HCEC 1CT (cell line): ENCODE results near the gene BICDL2.
A peak's percentile ranks its signal among the peaks of the same experiment; 100 is the strongest.

Experiments used
- DNase-seq: peaks from one replicate; pipeline ENCODE4 v3.0.0-alpha.2; 2017

Gene BICDL2

GRCh38 chr16:3045758-3046640, 9.3 kb upstream of the BICDL2 start, which contains the start of gene MMP25:
TSS of gene MMP25 (plus strand) at chr16:3046561. CDS start at chr16:3046918, 357 bp downstream.
- DNase-seq, result no peak

DNA sequence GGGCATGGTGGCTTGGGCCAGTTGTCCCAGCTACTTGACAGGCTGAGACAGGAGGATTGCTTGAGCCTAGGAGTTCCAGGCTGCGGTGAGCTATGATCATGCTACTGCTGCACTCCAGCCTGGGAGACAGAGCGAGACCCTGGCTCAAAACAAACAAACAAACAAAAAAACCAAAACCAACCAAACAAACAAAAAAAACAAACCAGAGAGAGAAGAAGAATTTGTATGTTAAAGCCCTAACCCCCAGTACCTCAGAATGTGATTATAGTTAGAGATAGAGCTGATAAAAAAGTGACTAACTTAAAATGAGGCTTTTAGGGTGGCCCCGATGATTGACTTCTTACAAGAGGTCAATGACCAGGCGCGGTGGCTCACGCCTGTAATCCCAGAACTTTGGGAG, 8.0 kb upstream of the BICDL2 start:
- DNase-seq, result no peak

DNA sequence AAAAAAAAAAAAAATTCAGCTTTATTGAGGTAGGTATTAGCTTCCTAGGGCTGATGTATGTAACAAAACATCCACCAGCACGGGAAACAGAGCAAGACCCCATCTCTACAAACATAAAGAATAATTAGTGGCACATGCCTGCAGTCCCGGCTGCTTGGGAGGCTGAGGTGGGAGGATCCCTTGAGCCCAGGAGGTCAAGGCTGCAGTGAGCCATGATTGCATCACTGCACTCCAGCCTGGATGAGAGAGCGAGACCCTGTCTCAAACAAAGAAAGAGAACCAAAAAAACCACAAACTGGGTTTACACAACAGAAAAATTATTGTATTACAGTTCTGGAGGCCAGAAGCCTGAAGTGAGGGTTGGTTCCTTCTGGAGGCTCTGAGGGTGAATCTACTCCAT, 5.6 kb upstream of the BICDL2 start:
- DNase-seq, result no peak

DNA sequence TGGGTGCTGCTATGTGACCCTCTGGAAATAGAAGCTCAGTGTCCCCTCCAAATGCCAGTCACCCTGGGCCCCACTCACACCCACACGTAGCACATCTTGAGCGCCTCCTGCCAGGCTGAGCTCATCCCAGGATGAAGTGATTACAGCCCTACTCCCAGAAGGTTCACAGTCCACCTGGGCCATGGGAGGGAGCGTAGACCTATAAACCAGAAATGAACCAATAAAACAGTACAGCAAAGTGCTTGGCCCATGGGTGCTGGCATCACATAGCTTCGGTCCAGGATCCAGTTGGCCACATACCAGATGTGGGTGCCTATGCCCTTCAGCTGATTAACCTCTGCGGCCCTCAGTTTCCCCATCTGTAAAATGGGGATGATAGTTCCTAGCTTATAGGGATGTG, 2.2 kb upstream of the BICDL2 start:
- DNase-seq, result no peak

DNA sequence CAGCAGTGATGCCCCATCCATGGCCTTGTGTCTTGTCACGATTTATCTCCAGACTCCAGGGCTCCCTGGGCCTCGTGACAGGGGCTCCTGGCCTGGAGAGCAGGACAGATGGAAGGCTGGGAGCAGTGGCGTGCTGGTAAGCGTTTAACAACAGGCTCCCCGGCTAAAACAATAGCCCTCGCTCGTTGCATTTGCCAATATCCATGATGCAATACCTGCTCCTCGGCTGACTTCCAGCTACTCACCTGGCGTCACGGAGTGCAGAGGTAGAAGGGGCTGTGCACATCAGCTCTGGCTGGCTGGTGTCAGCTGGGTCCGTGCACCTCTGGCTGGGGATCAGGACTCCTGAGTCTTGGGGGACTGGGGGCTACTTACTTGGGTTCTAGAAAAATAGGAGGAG, 1.5 kb upstream of the BICDL2 start:
- no peak for DNase-seq

DNA sequence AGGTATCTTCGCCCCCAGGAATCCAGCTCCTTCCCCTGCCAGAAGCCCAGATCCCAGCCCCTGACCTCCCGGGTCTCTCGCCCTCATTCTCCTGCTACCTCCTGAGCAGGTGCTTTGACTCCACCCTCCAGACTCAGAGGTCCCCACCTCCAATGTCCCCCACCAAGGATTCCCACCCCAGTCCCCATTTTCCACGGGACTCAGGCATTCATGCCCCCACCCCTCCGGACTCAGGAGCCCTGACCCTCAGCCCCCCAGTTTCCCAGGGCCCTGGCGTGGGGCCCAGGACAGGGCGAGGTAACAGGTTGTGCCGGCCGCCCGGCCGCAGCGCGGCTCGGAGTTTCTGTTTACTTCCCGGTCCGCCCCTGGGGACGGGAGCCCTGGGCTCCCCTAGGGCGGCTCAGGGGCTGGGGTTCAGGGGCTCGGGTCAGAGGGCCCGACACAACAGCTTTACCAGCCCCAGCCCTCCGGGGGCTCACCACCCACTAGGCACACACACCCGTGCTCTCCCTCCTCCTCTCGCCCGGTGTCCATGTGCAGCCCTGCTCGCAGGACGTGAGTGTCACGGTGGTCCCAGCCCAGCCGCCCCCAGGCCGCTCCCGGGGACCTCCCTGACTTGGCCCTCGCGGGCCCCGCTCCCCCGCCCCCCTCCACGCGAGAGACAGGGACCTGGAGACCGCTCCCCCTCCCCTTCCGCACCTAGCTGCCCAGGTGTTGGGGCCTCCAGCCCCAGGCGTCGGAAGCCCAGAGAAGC, 595 bp downstream of the BICDL2 start:
- DNase-seq, result no peak

GRCh38 chr16:3035289-3035971, 1.3 kb downstream of the BICDL2 start:
- no peak for DNase-seq

DNA sequence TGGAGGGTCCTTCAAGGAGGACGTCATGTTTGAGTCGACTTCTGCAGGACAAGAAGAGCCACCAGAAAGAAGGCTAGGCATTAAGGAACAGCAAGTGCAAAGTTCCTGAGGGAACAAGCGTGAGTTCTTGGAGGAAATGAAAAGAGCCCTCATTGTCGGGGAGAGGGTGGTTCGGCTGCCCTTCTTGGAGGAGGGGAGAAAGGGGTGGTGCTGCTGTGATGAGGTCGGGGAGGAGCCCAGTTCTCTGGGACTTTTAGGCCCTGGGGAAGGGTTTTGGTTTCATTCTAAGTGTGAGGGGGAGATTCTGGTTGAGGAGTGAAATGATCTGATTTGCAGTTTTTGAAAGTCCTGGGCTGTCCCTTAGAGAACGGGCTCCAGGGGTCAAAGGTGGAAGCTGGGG, 4.1 kb downstream of the BICDL2 start:
- DNase-seq, result no peak

GRCh38 chr16:3030222-3031212, 6.2 kb downstream of the BICDL2 start:
- no peak for DNase-seq

DNA sequence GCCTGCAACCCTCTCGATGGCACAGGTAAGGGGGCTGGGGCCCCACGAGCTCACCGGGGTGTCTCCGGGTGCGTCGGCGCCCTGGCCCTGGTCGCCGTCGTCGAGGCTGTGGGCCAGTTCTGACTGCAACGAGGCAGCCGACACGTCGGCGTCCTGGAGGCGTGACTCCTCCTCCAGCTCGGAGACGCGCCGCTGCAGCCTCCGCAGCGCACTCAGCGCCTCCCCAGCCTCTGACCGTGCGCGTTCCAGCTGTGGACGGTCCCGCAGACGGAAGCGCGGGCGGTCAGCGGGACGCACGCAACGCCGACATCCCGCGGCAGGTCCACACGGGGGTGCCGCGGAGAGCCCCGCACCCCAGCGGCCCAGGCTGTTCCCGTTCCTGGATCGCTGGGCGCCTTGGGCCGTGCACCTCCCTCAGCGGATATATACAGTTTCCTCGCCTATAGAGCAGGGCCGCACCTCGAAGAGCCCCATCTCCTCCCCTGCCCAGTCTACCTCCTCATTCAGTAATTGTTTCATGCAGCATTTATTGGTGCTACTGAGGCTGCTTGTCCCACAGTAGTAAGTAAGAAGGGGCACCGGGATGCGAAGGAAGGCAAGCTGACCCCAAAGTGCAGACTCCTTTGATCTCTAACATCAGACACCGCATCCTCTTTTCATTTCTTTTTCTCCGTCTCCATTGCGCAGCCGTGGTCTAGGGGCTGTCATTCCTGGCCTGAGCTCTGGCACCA, 7.1 kb downstream of the BICDL2 start:
- DNase-seq, result no peak

DNA sequence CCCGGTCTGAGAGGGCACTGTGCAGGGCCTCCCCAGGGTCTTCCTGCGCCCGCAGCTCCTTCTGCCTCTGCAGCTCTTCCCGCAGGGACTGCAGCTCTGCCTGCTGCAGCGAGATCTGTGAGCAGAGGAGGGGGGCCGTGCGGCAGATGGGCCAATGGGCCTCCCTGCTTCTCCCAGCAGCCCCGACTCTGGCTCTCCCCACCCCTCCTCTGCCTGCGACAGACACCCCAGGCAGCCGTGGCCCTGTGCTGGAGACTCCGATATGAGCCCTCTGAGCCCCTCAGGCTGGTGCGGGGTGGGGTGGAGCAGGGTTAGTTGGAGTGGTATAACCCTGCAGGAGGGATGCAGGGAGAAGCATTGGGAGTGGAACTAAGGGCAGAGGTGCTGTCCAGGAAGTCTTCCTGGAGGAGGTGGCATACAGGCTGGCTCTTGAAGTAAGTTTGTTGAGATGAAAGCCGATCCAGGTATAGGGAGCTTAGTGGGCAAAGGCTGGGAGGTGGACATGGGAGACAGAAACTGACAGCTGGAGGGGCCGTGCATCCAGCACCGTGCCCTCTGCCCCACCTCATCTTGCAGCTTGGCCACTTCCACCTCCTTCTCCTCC, 7.9 kb downstream of the BICDL2 start:
- no peak for DNase-seq

DNA sequence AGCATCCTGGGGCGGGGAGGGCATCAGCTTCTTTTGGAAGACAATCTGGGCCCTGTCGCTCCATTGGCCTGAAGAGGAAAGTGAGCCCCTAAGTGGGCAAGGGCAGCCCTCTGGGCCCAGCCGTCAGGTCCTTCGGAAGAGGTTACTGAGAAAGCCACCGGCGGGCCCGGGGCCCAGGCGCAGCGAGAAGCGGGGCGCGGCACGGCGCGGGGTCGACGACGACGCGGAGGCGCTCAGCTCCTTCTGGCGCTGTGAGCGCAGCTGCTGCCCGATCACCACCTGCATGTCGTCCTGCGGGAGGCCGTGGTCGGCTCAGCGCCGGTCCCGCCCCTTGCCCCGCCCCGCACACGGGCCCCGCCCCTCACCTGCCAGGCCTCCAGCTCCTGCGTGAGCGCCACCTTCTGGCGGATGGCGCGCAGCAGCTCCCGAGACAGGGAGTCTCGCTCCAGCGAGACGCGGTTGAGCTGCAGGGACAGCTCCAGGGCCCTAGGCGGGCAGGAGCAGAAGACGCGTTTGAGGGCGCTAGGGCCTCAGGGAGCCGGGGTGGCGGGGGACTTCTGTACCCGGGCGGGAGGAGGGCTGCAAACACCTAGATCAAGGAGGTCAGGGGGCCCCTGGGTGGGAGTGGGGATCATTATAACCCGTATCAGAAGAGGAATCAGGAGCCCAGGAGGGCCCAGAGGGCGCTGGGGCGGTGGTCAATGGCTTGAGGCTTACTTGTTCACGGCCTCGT, 8.6 kb downstream of the BICDL2 start:
- DNase-seq, result peak; percentile 20

DNA sequence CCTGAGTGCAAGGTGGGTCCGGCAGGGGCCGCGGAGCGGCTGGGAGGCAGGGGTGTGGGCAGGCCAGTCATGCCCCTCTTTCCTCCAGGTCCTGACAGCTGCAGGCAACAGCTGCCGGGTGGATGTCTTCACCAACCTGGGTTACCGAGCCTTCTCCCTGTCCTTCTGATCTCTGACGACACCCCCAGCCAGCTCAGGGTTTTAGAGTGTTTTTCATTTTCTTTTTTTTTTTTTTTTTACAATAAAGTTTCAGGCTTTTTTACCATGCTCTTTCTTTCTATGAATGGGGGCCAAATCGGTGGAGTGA, 9.3 kb downstream of the BICDL2 start:
- no peak for DNase-seq

GRCh38 chr16:3026609-3027488, 9.9 kb downstream of the BICDL2 start:
- no peak for DNase-seq

- DNase-seq, result no peak
These were observed 10.8 kb downstream of the BICDL2 start for GRCh38 chr16:3026003-3026378.

- no peak for DNase-seq
These were observed 11.4 kb downstream of the BICDL2 start for GRCh38 chr16:3025032-3026002.

- peak; percentile 97 for DNase-seq
These were observed 12.9 kb downstream of the BICDL2 start, which contains the start of the genes HCFC1R1 and THOC6 for GRCh38 chr16:3023669-3024478. TSS of gene HCFC1R1 (minus strand) at chr16:3023942. CDS start at chr16:3023941, 1 bp downstream. TSS of gene THOC6 (plus strand) at chr16:3024035. CDS start at chr16:3024327, 292 bp downstream.
